HepG2 (cell line): ENCODE data around the gene STRBP.

Source experiments
- CREB1 ChIP-seq, 2 experiments: fragments of 450-650 bp in 1 of 2; IDR thresholded peaks; 2 replicates each; pipeline ENCODE4 v1.6.1; 2016 to 2017; ENCODE audit warnings: control low read depth in 1 of 2, mild to moderate bottlenecking in 1 of 2, missing compliant biosample characterization in 1 of 2, missing genetic modification characterization in 1 of 2
- CTCF ChIP-seq: sonication (generic); formaldehyde crosslinking; IDR thresholded peaks from 2 replicates; pipeline ENCODE4 v1.5.0; 2020; ENCODE audit warnings: mild to moderate bottlenecking, missing genetic modification reagents, moderate library complexity
- GABPA ChIP-seq, 2 experiments: IDR thresholded peaks; 2 replicates each; pipeline ENCODE4 v1.6.1; 2011 to 2016; ENCODE audit warnings: low read depth in 2 of 2, low read length in 1 of 2, missing biosample characterization in 1 of 2, missing genetic modification characterization in 1 of 2
- MAFK ChIP-seq, 2 experiments: IDR thresholded peaks in 1 of 2; conservative IDR thresholded peaks in 1 of 2; 2 replicates each; pipeline ENCODE4 v1.6.1; 2011; ENCODE audit warnings: improper control_type of control experiment in 2 of 2, low read length in 2 of 2
- MYNN ChIP-seq: sonication (generic); formaldehyde crosslinking; IDR thresholded peaks from 2 replicates; pipeline ENCODE4 v1.4.0; 2020; ENCODE audit warnings: mild to moderate bottlenecking, low read depth, missing genetic modification reagents
- POLR2A ChIP-seq, 2 experiments: IDR thresholded peaks; 2 replicates each; pipeline ENCODE4 v1.6.1; 2011; ENCODE audit warnings: low read depth in 2 of 2, low read length in 2 of 2, mild to moderate bottlenecking in 1 of 2, moderate library complexity in 1 of 2; ENCODE audit not compliant: insufficient read depth in 1 of 2
- TAF1 ChIP-seq: sonication (generic); formaldehyde crosslinking; IDR thresholded peaks from 2 replicates; pipeline ENCODE4 v1.4.0; 2020; ENCODE audit warnings: missing genetic modification reagents
- ZNF788 ChIP-seq: sonication (generic); formaldehyde crosslinking; IDR thresholded peaks from 2 replicates; pipeline ENCODE4 v1.5.0; 2020; ENCODE audit warnings: mild to moderate bottlenecking, missing genetic modification reagents, borderline replicate concordance
- ZNF792 ChIP-seq: IDR thresholded peaks from 2 replicates; pipeline ENCODE4 v1.6.1; 2016
- ZUFSP ChIP-seq: sonication (generic); formaldehyde crosslinking; IDR thresholded peaks from 2 replicates; pipeline ENCODE4 v1.9.0; 2021; ENCODE audit warnings: missing genetic modification reagents, mild to moderate bottlenecking, borderline replicate concordance
- ZZZ3 ChIP-seq: sonication (generic); formaldehyde crosslinking; IDR thresholded peaks from 2 replicates; pipeline ENCODE4 v1.4.0; 2020; ENCODE audit warnings: missing genetic modification reagents, mild to moderate bottlenecking, borderline replicate concordance
- TF ChIP-seq, protein P1 (sequence below): sonication (generic); formaldehyde crosslinking; IDR thresholded peaks from 2 replicates; pipeline ENCODE4 v1.8.0; 2022; ENCODE audit warnings: missing genetic modification reagents, mild to moderate bottlenecking, inconsistent platforms, borderline replicate concordance
- TF ChIP-seq, protein P2 (sequence below): sonication (generic); formaldehyde crosslinking; IDR thresholded peaks from 2 replicates; pipeline ENCODE4 v1.4.0; 2020; ENCODE audit warnings: missing genetic modification reagents

- no peak for TF ChIP-seq MYNN
- no peak for TF ChIP-seq CTCF
- no peak for TF ChIP-seq GABPA (IDR thresholded peaks at IDR 0.05; ENCODE audit: low read depth, low read length)
- TF ChIP-seq GABPA (CRISPR knock-in tag; IDR thresholded peaks at IDR 0.05; ENCODE audit: low read depth), result no peak
- TF ChIP-seq CREB1 (IDR thresholded peaks at IDR 0.05), result no peak
- no peak for TF ChIP-seq CREB1 (CRISPR knock-in tag; IDR thresholded peaks at IDR 0.05)
- TF ChIP-seq, protein P1, sequence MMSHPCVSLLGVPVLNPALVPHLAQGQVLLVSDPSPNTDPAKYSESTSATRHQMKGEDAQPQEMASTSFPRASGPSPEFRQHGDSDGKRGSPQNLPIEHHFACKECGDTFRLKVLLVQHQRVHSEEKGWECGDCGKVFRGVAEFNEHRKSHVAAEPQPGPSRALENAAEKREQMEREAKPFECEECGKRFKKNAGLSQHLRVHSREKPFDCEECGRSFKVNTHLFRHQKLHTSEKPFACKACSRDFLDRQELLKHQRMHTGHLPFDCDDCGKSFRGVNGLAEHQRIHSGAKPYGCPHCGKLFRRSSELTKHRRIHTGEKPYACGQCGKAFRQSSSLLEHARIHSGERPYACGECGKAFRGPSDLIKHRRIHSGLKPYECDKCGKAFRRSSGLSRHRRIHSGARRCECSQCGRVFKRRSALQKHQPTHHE (CRISPR knock-in tag), result no peak
- TF ChIP-seq POLR2A (IDR thresholded peaks at IDR 0.05; ENCODE audit: insufficient read depth in 1 of 2, low read depth in 2 of 2, low read length in 2 of 2), result no peak
- TF ChIP-seq TAF1 (CRISPR knock-in tag), result no peak
- TF ChIP-seq, protein P2, sequence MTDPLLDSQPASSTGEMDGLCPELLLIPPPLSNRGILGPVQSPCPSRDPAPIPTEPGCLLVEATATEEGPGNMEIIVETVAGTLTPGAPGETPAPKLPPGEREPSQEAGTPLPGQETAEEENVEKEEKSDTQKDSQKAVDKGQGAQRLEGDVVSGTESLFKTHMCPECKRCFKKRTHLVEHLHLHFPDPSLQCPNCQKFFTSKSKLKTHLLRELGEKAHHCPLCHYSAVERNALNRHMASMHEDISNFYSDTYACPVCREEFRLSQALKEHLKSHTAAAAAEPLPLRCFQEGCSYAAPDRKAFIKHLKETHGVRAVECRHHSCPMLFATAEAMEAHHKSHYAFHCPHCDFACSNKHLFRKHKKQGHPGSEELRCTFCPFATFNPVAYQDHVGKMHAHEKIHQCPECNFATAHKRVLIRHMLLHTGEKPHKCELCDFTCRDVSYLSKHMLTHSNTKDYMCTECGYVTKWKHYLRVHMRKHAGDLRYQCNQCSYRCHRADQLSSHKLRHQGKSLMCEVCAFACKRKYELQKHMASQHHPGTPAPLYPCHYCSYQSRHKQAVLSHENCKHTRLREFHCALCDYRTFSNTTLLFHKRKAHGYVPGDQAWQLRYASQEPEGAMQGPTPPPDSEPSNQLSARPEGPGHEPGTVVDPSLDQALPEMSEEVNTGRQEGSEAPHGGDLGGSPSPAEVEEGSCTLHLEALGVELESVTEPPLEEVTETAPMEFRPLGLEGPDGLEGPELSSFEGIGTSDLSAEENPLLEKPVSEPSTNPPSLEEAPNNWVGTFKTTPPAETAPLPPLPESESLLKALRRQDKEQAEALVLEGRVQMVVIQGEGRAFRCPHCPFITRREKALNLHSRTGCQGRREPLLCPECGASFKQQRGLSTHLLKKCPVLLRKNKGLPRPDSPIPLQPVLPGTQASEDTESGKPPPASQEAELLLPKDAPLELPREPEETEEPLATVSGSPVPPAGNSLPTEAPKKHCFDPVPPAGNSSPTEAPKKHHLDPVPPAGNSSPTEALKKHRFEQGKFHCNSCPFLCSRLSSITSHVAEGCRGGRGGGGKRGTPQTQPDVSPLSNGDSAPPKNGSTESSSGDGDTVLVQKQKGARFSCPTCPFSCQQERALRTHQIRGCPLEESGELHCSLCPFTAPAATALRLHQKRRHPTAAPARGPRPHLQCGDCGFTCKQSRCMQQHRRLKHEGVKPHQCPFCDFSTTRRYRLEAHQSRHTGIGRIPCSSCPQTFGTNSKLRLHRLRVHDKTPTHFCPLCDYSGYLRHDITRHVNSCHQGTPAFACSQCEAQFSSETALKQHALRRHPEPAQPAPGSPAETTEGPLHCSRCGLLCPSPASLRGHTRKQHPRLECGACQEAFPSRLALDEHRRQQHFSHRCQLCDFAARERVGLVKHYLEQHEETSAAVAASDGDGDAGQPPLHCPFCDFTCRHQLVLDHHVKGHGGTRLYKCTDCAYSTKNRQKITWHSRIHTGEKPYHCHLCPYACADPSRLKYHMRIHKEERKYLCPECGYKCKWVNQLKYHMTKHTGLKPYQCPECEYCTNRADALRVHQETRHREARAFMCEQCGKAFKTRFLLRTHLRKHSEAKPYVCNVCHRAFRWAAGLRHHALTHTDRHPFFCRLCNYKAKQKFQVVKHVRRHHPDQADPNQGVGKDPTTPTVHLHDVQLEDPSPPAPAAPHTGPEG (CRISPR knock-in tag), result no peak
- no peak for TF ChIP-seq ZNF788
- TF ChIP-seq ZUFSP, result no peak
- no peak for TF ChIP-seq ZNF792 (CRISPR knock-in tag)
- no peak for TF ChIP-seq MAFK (conservative IDR thresholded peaks at IDR 0.05 in 1 of 2, IDR thresholded peaks at IDR 0.05 in 1 of 2; ENCODE audit: low read length in 2 of 2)
- TF ChIP-seq ZZZ3 (CRISPR knock-in tag), result no peak
These were observed 39.4 kb downstream of the STRBP start for GRCh38 chr9:123228967-123229366.
